ENCODE results near the gene ATP4A. TPM values are rescaled to one million over a fixed set of nuclear protein-coding genes. Genes with fewer than 3 reads are reported as not detected.

ATP4A gene
- total and polyA plus RNA-seq, 9 of the 15 experiments (the other 6 are each of a cell fraction or from before 2014, with no cell fraction given) = 0.15 TPM; not detected in 8

DNA sequence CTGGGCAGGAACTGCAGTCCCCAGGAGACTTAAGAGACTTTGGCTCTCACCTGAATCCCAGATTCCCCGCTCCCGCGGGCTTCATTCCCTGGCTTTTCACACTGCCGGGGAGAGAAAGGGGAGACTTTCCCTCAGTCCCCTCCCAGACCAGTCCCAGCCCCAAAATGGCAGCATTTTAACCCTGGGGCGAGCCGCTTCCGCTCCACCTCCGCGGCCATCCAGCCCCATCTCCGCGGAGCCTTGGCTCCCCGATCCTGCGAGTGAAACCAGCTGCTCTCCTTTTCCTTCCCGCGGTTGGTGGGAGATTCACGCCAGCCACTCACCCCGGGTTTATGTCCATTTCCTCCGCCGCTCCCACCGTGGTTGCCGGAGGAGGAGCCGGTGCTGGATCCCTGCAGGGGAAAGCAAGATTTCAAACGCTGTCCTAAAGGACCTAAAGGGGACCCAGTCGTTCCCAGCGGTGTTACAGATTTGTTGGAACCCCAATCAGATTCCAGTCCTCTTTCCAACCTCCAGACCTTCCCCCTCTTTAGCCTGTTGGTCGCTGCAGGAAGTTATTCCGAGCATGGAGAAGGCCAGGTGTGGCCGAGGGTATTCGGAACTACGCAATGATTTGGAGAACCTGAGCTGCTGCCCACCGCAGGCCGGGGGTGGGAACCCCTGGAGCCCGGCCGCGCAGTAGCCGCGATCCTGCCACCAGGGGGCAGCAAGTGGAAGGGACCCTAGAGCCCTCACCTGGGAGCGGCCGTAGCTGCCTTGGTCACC is 53.4 kb downstream of the ATP4A start:
- Histone ChIP-seq H3K4me2 (ENCODE audit: insufficient read depth, low read length) (peak overlapping the region; percentile 1; the same call in 1 of the 2 replicates), H3K4me3 (no peak overlapping the region), H3K36me3 (ENCODE audit: control insufficient read depth, insufficient read depth, low read length) (no peaks in the 10 kb centered on the region), H3K27ac (ENCODE audit: extremely low read depth, low read depth, low read length) (no peak overlapping the region), H3K9me1 (ENCODE audit: control insufficient read depth, insufficient read depth, low read length) (peaks cover 2% of the 10 kb centered on the region), H3K9ac (ENCODE audit: insufficient read depth in 1 of 2, low read depth in 2 of 2, low read length in 2 of 2) (peak overlapping the region in 1 of 2 experiments; percentile 63; a peak in 1 of 4 replicates), H3K27me3 (ENCODE audit: control insufficient read depth in 2 of 2, insufficient read depth in 2 of 2, low read length in 2 of 2) (peaks cover 66 to 88% of the 10 kb centered on the region in 2 experiments), H3K79me2 (ENCODE audit: control insufficient read depth, insufficient read depth, low read length) (no peaks in the 10 kb centered on the region), H3K4me1 (replicated peaks in 1 of 2; ENCODE audit: control insufficient read depth in 2 of 2, insufficient read depth in 2 of 2, low read length in 2 of 2) (peaks cover 0 to 36% of the 10 kb centered on the region in 2 experiments; a peak in 4 of 5 replicates), H3K9me3 (replicated peaks; ENCODE audit: control insufficient read depth, insufficient read depth, low read depth, low read length) (no peaks in the 10 kb centered on the region), H2AFZ (ENCODE audit: low read depth, low read length) (no peak overlapping the region), H4K20me1 (replicated peaks; ENCODE audit: control insufficient read depth, insufficient read depth, low read length) (peaks cover 22% of the 10 kb centered on the region)
- ATAC-seq = peak; percentile 93
- WGBS (ENCODE audit: insufficient coverage, low coverage, missing lambda C conversion rate) = 1% methylated on average over 39 of the region's 39 CpGs
- BruUV-seq (replicated peaks) = no TSS peak
- intact Hi-C loops (cut with micrococcal nuclease) = no loop called here
- peak; percentile 61 for FAIRE-seq
- in situ Hi-C loops (cut with MboI) = no loop called here
- ChIA-PET POLR2A (interaction anchor here (0.6 to 1.3 kb wide), 7 partner anchors 9 to 385 kb away, joined by 3 to 5 read pairs (median 3); no protein-coding TSS in a partner anchor), CTCF (ENCODE audit: low intra/inter-chr PET ratio) (interaction anchor here (0.6 to 1.1 kb wide), 2 partner anchors 206 to 207 kb away, joined by 3 read pairs; partner anchors contain the start of gene KMT2B)
- peak; percentile 81 to 93 (median 90) for DNase-seq (ENCODE audit: extremely low read depth in 1 of 4, low spot score in 3 of 4)
- peak; percentile 67; the same call in 1 of the 2 replicates for TF ChIP-seq CTBP1 (IDR thresholded peaks at IDR 0.05; ENCODE audit: borderline replicate concordance)
- peak; percentile 37 to 68; a peak in 3 of 4 replicates for TF ChIP-seq RAD21 (CRISPR knock-in tag; conservative IDR thresholded peaks at IDR 0.05 in 1 of 2, IDR thresholded peaks at IDR 0.05 in 1 of 2)
- TF ChIP-seq TEAD4 (IDR thresholded peaks at IDR 0.05; ENCODE audit: low read length) = peak; percentile 82
- no peak for TF ChIP-seq TEAD4 (CRISPR knock-in tag; IDR thresholded peaks at IDR 0.05; ENCODE audit: borderline replicate concordance)
- TF ChIP-seq RB1 (IDR thresholded peaks at IDR 0.05; ENCODE audit: low read depth) = peak; percentile 60; the same call in 1 of the 2 replicates
- TF ChIP-seq ZNF263 (CRISPR knock-in tag; IDR thresholded peaks at IDR 0.05; ENCODE audit: borderline replicate concordance) = peak; percentile 41; the same call in 1 of the 2 replicates
- 0 out of 4 replicates have a peak, but pooled peaks of 1 of the 2 experiments have one; percentile 51 for TF ChIP-seq MLLT1 (IDR thresholded peaks at IDR 0.05)
- no peak for TF ChIP-seq SMARCE1 (IDR thresholded peaks at IDR 0.05)
- TF ChIP-seq, protein P1, sequence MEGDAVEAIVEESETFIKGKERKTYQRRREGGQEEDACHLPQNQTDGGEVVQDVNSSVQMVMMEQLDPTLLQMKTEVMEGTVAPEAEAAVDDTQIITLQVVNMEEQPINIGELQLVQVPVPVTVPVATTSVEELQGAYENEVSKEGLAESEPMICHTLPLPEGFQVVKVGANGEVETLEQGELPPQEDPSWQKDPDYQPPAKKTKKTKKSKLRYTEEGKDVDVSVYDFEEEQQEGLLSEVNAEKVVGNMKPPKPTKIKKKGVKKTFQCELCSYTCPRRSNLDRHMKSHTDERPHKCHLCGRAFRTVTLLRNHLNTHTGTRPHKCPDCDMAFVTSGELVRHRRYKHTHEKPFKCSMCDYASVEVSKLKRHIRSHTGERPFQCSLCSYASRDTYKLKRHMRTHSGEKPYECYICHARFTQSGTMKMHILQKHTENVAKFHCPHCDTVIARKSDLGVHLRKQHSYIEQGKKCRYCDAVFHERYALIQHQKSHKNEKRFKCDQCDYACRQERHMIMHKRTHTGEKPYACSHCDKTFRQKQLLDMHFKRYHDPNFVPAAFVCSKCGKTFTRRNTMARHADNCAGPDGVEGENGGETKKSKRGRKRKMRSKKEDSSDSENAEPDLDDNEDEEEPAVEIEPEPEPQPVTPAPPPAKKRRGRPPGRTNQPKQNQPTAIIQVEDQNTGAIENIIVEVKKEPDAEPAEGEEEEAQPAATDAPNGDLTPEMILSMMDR (IDR thresholded peaks at IDR 0.05 in 2 of 3, conservative IDR thresholded peaks at IDR 0.05 in 1 of 3; ENCODE audit: insufficient read depth in 2 of 3, low read depth in 1 of 3, low read length in 3 of 3) = peak; percentile 87 to 96 (median 92)
- TF ChIP-seq EGR1 (conservative IDR thresholded peaks at IDR 0.05) = peak; percentile 43; the same call in 1 of the 2 replicates
- TF ChIP-seq ZNF644 (tag; IDR thresholded peaks at IDR 0.05; ENCODE audit: low read depth) = no peak
- peak; percentile 71; the same call in 1 of the 2 replicates for TF ChIP-seq ZBTB7A (IDR thresholded peaks at IDR 0.05; ENCODE audit: borderline replicate concordance, control insufficient read depth, low read depth, low read length)
- TF ChIP-seq TEAD1 (CRISPR knock-in tag; IDR thresholded peaks at IDR 0.05) = peak; percentile 98 to 99
- TF ChIP-seq CREM (IDR thresholded peaks at IDR 0.05; ENCODE audit: low read depth) = peak; percentile 37; the same call in 1 of the 2 replicates
- 0 out of 4 replicates have a peak, but pooled peaks of 1 of the 2 experiments have one; percentile 33 for TF ChIP-seq RCOR1 (IDR thresholded peaks at IDR 0.05; ENCODE audit: borderline replicate concordance in 1 of 2, low read depth in 2 of 2, low read length in 2 of 2)
- TF ChIP-seq TEAD2 (tag; IDR thresholded peaks at IDR 0.05) = peak; percentile 94

Data from K562 (cell line).